ENCODE results near the gene INPP4B.
"Not testable (repeated sequence)": the region's sequence is repeated elsewhere in the genome, so short reads cannot be mapped to it uniquely, and the experiment has no call there.

The INPP4B gene

GRCh38 chr4:142690406-142691163 is 155.5 kb downstream of the INPP4B start:
- DNase-seq (ENCODE audit: insufficient read length, low spot score), result no peak
- FAIRE-seq, result no peak

GRCh38 chr4:142687547-142688275 is 158.4 kb downstream of the INPP4B start:
- DNase-seq (ENCODE audit: insufficient read length, low spot score), result no peak
- FAIRE-seq, result no peak

GRCh38 chr4:142686081-142686480 is 160.0 kb downstream of the INPP4B start:
- DNase-seq (ENCODE audit: insufficient read length, low spot score) (no peak), FAIRE-seq (no peak)

GRCh38 chr4:142683997-142684396 is 162.1 kb downstream of the INPP4B start:
- DNase-seq (ENCODE audit: insufficient read length, low spot score) (no peak), FAIRE-seq (no peak)

- FAIRE-seq, result no peak
- DNase-seq (ENCODE audit: insufficient read length, low spot score), result no peak
Measured at GRCh38 chr4:142683503-142683902, 162.6 kb downstream of the INPP4B start.

- FAIRE-seq, result no peak
Measured at GRCh38 chr4:142671516-142671915, 174.6 kb downstream of the INPP4B start.

GRCh38 chr4:142663828-142664227 is 182.3 kb downstream of the INPP4B start:
- DNase-seq (ENCODE audit: insufficient read length, low spot score), result peak; percentile 2
- no peak for FAIRE-seq

More at GRCh38 chr4:142671516-142671915, 174.6 kb downstream of the INPP4B start:
- DNase-seq (ENCODE audit: insufficient read length, low spot score), result no peak

GRCh38 chr4:142660728-142661127 is 185.4 kb downstream of the INPP4B start:
- no peak for DNase-seq (ENCODE audit: insufficient read length, low spot score)
- FAIRE-seq, result no peak

GRCh38 chr4:142656178-142656577 is 189.9 kb downstream of the INPP4B start:
- DNase-seq (ENCODE audit: insufficient read length, low spot score), result no peak
- no peak for FAIRE-seq

GRCh38 chr4:142648378-142648777 is 197.7 kb downstream of the INPP4B start:
- FAIRE-seq, result no peak
- DNase-seq (ENCODE audit: insufficient read length, low spot score), result no peak

- FAIRE-seq, result no peak
- no peak for DNase-seq (ENCODE audit: insufficient read length, low spot score)
Measured at GRCh38 chr4:142645475-142646108, 200.5 kb downstream of the INPP4B start.

GRCh38 chr4:142644628-142645027 is 201.5 kb downstream of the INPP4B start:
- not testable (repeated sequence) for DNase-seq (ENCODE audit: insufficient read length, low spot score); FAIRE-seq

GRCh38 chr4:142637614-142638013 is 208.5 kb downstream of the INPP4B start:
- DNase-seq (ENCODE audit: insufficient read length, low spot score) (no peak), FAIRE-seq (no peak)

- no peak for FAIRE-seq
- no peak for DNase-seq (ENCODE audit: insufficient read length, low spot score)
Measured at GRCh38 chr4:142631836-142632235, 214.3 kb downstream of the INPP4B start.

- DNase-seq (ENCODE audit: insufficient read length, low spot score), result peak; percentile 10
- no peak for FAIRE-seq
Measured at GRCh38 chr4:142615324-142615665, 230.8 kb downstream of the INPP4B start.

- no peak for DNase-seq (ENCODE audit: insufficient read length, low spot score)
- no peak for FAIRE-seq
Measured at GRCh38 chr4:142614621-142615323, 231.3 kb downstream of the INPP4B start.

- no peak for FAIRE-seq
- no peak for DNase-seq (ENCODE audit: insufficient read length, low spot score)
Measured at GRCh38 chr4:142607976-142608375, 238.1 kb downstream of the INPP4B start.

GRCh38 chr4:142600952-142601351 is 245.1 kb downstream of the INPP4B start:
- FAIRE-seq (no peak), DNase-seq (ENCODE audit: insufficient read length, low spot score) (no peak)

GRCh38 chr4:142598132-142598531 is 248.0 kb downstream of the INPP4B start:
- DNase-seq (ENCODE audit: insufficient read length, low spot score) (no peak), FAIRE-seq (no peak)

GRCh38 chr4:142596595-142596994 is 249.5 kb downstream of the INPP4B start:
- no peak for DNase-seq (ENCODE audit: insufficient read length, low spot score)
- no peak for FAIRE-seq

GRCh38 chr4:142596121-142596520 is 250.0 kb downstream of the INPP4B start:
- no peak for FAIRE-seq
- no peak for DNase-seq (ENCODE audit: insufficient read length, low spot score)

Data from HTR-8/SVneo (cell line).